22Rv1 (cell line): ENCODE data around the gene AFF1.

Source experiments
- H3K27ac ChIP-seq: fragments of 450-650 bp; 2 replicates; pipeline ENCODE4 v1.5.1; 2017
- CTCF ChIP-seq: fragments of 450-650 bp; IDR thresholded peaks from 2 replicates; pipeline ENCODE4 v1.5.1; 2017; ENCODE audit warnings: mild to moderate bottlenecking
- ZFX ChIP-seq: fragments of 450-650 bp; IDR thresholded peaks from 2 replicates; pipeline ENCODE4 v1.6.1; 2017; ENCODE audit warnings: antibody characterized with exemption, borderline replicate concordance

Gene AFF1

GRCh38 chr4:86959588-86960500 lies 25.0 kb downstream of the AFF1 start:
- no peak overlapping the region for H3K27ac ChIP-seq
- TF ChIP-seq CTCF (no peak), ZFX (no peak)

GRCh38 chr4:86960557-86960961 lies 25.7 kb downstream of the AFF1 start:
- no peak overlapping the region for H3K27ac ChIP-seq
- no peak for TF ChIP-seq ZFX
- no peak for TF ChIP-seq CTCF

- TF ChIP-seq ZFX (no peak), CTCF (no peak)
- H3K27ac ChIP-seq = no peak overlapping the region
Observed at GRCh38 chr4:86961116-86961515, 26.3 kb downstream of the AFF1 start.

GRCh38 chr4:86961605-86962295 lies 26.9 kb downstream of the AFF1 start:
- H3K27ac ChIP-seq = no peak overlapping the region
- TF ChIP-seq ZFX (no peak), CTCF (no peak)

- H3K27ac ChIP-seq = no peak overlapping the region
- TF ChIP-seq ZFX = no peak
- no peak for TF ChIP-seq CTCF
Observed at GRCh38 chr4:86963697-86964096, 28.9 kb downstream of the AFF1 start.

GRCh38 chr4:86965019-86965976 lies 30.5 kb downstream of the AFF1 start:
- H3K27ac ChIP-seq = no peak overlapping the region
- TF ChIP-seq CTCF (no peak), ZFX (no peak)
